Measurements from ENCODE around the gene FYB1. TPM values are rescaled to one million over a fixed set of nuclear protein-coding genes. Genes with fewer than 3 reads are reported as not detected.

Gene FYB1
- total and polyA plus RNA-seq, 2 donors (not counting 1 experiment from before 2014, with no cell fraction given): not detected

DNA sequence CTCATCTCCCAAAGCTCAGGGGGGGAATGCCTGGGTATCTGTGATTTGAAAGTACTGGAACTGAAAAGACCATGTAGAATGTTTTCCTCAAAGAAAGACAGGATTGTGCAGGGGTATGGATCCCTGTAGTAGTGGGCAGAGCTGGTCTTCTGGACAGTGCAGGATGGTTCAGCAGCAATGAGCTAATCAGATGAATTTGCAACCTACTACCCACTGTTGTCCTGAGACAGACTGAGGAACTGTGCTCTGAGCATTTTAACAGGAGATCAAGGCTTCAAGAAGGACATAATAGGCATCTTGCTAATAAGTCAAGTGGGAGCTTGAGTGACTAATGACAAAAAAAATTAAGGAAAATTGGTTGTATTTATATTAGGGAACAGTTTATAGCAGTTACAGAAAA, 61.7 kb downstream of the FYB1 start:
- H2AFZ ChIP-seq (ENCODE audit: low read length): no peak overlapping the region
- H3K36me3 ChIP-seq (ENCODE audit: control insufficient read depth, insufficient read depth, low read length): no peaks in the 10 kb centered on the region
- no peaks in the 10 kb centered on the region for H4K20me1 ChIP-seq (ENCODE audit: control insufficient read depth, extremely low read depth, insufficient read depth, low read length)
- no peak overlapping the region for H3K4me2 ChIP-seq (ENCODE audit: extremely low read depth, insufficient read depth, low read length)
- H3K4me1 ChIP-seq (ENCODE audit: control insufficient read depth, extremely low read depth, insufficient read depth, low read length): no peaks in the 10 kb centered on the region
- no peak overlapping the region for H3K4me3 ChIP-seq (replicated peaks in 1 of 4; ENCODE audit: control extremely low read depth in 1 of 4, insufficient read depth in 1 of 4, low read depth in 3 of 4, low read length in 4 of 4)
- no peak overlapping the region for H3K9ac ChIP-seq (ENCODE audit: insufficient read depth, low read length)
- no peak overlapping the region for H3K27ac ChIP-seq (ENCODE audit: insufficient read depth, low read length)
- DNase-seq (ENCODE audit: low read depth in 2 of 2): no peak
- no peaks in the 10 kb centered on the region for H3K27me3 ChIP-seq (ENCODE audit: control insufficient read depth, insufficient read depth, low read length)
- no peaks in the 10 kb centered on the region for H3K9me3 ChIP-seq (ENCODE audit: control insufficient read depth, insufficient read depth, low read depth, low read length)
- H3K79me2 ChIP-seq (ENCODE audit: control insufficient read depth, insufficient read depth, low read length): no peaks in the 10 kb centered on the region
- no peak for TF ChIP-seq EZH2 (IDR thresholded peaks at IDR 0.05; ENCODE audit: low read length, missing control alignments)
- TF ChIP-seq, protein P1, sequence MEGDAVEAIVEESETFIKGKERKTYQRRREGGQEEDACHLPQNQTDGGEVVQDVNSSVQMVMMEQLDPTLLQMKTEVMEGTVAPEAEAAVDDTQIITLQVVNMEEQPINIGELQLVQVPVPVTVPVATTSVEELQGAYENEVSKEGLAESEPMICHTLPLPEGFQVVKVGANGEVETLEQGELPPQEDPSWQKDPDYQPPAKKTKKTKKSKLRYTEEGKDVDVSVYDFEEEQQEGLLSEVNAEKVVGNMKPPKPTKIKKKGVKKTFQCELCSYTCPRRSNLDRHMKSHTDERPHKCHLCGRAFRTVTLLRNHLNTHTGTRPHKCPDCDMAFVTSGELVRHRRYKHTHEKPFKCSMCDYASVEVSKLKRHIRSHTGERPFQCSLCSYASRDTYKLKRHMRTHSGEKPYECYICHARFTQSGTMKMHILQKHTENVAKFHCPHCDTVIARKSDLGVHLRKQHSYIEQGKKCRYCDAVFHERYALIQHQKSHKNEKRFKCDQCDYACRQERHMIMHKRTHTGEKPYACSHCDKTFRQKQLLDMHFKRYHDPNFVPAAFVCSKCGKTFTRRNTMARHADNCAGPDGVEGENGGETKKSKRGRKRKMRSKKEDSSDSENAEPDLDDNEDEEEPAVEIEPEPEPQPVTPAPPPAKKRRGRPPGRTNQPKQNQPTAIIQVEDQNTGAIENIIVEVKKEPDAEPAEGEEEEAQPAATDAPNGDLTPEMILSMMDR (conservative IDR thresholded peaks at IDR 0.05 in 1 of 2, IDR thresholded peaks at IDR 0.05 in 1 of 2; ENCODE audit: low read depth in 1 of 2, low read length in 2 of 2): no peak

DNA sequence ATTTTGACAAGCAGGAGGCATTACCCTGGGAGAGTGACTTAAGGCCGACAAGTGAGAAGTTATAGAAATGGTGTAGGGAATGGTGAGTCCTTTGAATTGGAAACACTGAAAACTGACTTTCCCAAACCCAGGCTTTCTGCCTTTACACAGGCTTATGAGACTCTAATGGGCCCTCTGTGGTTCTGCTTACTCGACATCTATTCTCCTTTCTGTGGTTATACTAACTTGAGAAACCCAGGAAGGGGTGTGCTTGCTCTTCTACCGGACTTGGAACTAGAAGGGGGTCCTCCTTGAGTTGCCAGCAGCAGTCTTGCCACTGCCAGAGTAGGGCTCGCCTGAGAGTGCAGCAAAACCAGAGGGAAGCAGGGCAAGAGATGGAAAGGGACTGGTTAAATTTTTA, 63.3 kb downstream of the FYB1 start:
- no peaks in the 10 kb centered on the region for H3K27me3 ChIP-seq (ENCODE audit: control insufficient read depth, insufficient read depth, low read length)
- no peak overlapping the region for H3K4me2 ChIP-seq (ENCODE audit: extremely low read depth, insufficient read depth, low read length)
- no peaks in the 10 kb centered on the region for H3K4me1 ChIP-seq (ENCODE audit: control insufficient read depth, extremely low read depth, insufficient read depth, low read length)
- H3K79me2 ChIP-seq (ENCODE audit: control insufficient read depth, insufficient read depth, low read length): no peaks in the 10 kb centered on the region
- no peak overlapping the region for H3K4me3 ChIP-seq (replicated peaks in 1 of 4; ENCODE audit: control extremely low read depth in 1 of 4, insufficient read depth in 1 of 4, low read depth in 3 of 4, low read length in 4 of 4)
- H3K27ac ChIP-seq (ENCODE audit: insufficient read depth, low read length): no peak overlapping the region
- H3K36me3 ChIP-seq (ENCODE audit: control insufficient read depth, insufficient read depth, low read length): no peaks in the 10 kb centered on the region
- no peak overlapping the region for H2AFZ ChIP-seq (ENCODE audit: low read length)
- H4K20me1 ChIP-seq (ENCODE audit: control insufficient read depth, extremely low read depth, insufficient read depth, low read length): no peaks in the 10 kb centered on the region
- no peak for DNase-seq (ENCODE audit: low read depth in 2 of 2)
- H3K9me3 ChIP-seq (ENCODE audit: control insufficient read depth, insufficient read depth, low read depth, low read length): no peaks in the 10 kb centered on the region
- no peak overlapping the region for H3K9ac ChIP-seq (ENCODE audit: insufficient read depth, low read length)
- no peak for TF ChIP-seq EZH2 (IDR thresholded peaks at IDR 0.05; ENCODE audit: low read length, missing control alignments)
- TF ChIP-seq, protein P1 (conservative IDR thresholded peaks at IDR 0.05 in 1 of 2, IDR thresholded peaks at IDR 0.05 in 1 of 2; ENCODE audit: low read depth in 1 of 2, low read length in 2 of 2): no peak

DNA sequence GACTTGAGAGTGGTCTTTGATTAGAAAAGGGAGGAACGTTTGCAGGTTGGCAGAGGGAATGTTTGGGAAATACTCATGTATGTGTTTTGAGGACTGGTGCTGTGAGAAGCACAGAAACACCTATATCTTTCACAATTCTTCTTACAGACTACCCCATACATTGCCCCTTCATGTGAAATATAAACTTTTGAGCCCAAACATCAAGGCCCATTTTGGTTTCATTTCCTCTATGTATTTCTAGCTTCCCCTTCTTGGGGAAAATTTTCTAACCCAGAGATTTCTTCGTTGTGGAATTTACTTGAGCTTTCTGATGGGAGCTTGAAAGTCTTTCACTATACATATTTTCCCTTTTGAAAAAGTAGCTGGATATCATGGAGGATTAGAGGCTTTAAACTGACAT, 67.6 kb downstream of the FYB1 start:
- no peaks in the 10 kb centered on the region for H4K20me1 ChIP-seq (ENCODE audit: control insufficient read depth, extremely low read depth, insufficient read depth, low read length)
- no peaks in the 10 kb centered on the region for H3K4me1 ChIP-seq (ENCODE audit: control insufficient read depth, extremely low read depth, insufficient read depth, low read length)
- H3K9me3 ChIP-seq (ENCODE audit: control insufficient read depth, insufficient read depth, low read depth, low read length): no peaks in the 10 kb centered on the region
- DNase-seq (ENCODE audit: low read depth in 2 of 2): no peak
- no peaks in the 10 kb centered on the region for H3K79me2 ChIP-seq (ENCODE audit: control insufficient read depth, insufficient read depth, low read length)
- H3K4me3 ChIP-seq (replicated peaks in 1 of 4; ENCODE audit: control extremely low read depth in 1 of 4, insufficient read depth in 1 of 4, low read depth in 3 of 4, low read length in 4 of 4): no peak overlapping the region
- no peak overlapping the region for H3K9ac ChIP-seq (ENCODE audit: insufficient read depth, low read length)
- no peak overlapping the region for H3K27ac ChIP-seq (ENCODE audit: insufficient read depth, low read length)
- no peaks in the 10 kb centered on the region for H3K36me3 ChIP-seq (ENCODE audit: control insufficient read depth, insufficient read depth, low read length)
- H3K4me2 ChIP-seq (ENCODE audit: extremely low read depth, insufficient read depth, low read length): no peak overlapping the region
- H2AFZ ChIP-seq (ENCODE audit: low read length): no peak overlapping the region
- TF ChIP-seq, protein P1 (conservative IDR thresholded peaks at IDR 0.05 in 1 of 2, IDR thresholded peaks at IDR 0.05 in 1 of 2; ENCODE audit: low read depth in 1 of 2, low read length in 2 of 2): no peak
- TF ChIP-seq EZH2 (IDR thresholded peaks at IDR 0.05; ENCODE audit: low read length, missing control alignments): no peak
- no peaks in the 10 kb centered on the region for H3K27me3 ChIP-seq (ENCODE audit: control insufficient read depth, insufficient read depth, low read length)

Measured in fibroblast of lung (primary cell).